ENCODE data around the gene FCN2.

The FCN2 gene

DNA sequence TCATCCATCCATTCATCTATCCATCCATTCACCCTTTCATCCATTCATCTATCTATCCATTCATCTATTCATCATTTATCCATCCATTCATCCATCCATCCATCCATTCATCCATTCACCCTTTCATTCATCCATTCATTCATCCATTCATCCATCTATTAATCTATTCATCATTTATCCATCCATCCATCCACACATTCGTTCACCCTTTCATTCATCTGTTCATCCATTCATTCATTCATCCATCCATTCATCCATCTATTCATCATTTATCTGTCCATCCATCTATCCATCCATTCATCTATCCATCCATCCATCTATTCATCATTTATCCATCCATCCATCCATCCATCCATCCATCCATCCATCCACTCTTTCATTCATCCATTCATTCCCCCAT is 33.9 kb upstream of the FCN2 start:
- no peak overlapping the region for H3K4me3 ChIP-seq (replicated peaks; ENCODE audit: low read depth, low read length)
- TF ChIP-seq, protein P1, sequence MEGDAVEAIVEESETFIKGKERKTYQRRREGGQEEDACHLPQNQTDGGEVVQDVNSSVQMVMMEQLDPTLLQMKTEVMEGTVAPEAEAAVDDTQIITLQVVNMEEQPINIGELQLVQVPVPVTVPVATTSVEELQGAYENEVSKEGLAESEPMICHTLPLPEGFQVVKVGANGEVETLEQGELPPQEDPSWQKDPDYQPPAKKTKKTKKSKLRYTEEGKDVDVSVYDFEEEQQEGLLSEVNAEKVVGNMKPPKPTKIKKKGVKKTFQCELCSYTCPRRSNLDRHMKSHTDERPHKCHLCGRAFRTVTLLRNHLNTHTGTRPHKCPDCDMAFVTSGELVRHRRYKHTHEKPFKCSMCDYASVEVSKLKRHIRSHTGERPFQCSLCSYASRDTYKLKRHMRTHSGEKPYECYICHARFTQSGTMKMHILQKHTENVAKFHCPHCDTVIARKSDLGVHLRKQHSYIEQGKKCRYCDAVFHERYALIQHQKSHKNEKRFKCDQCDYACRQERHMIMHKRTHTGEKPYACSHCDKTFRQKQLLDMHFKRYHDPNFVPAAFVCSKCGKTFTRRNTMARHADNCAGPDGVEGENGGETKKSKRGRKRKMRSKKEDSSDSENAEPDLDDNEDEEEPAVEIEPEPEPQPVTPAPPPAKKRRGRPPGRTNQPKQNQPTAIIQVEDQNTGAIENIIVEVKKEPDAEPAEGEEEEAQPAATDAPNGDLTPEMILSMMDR (IDR thresholded peaks at IDR 0.05; ENCODE audit: low read depth, low read length, missing control alignments) = no peak
- no peak for DNase-seq (ENCODE audit: extremely low read depth, low read depth)

- H3K4me3 ChIP-seq (replicated peaks; ENCODE audit: low read depth, low read length) = no peak overlapping the region
- TF ChIP-seq, protein P1 (IDR thresholded peaks at IDR 0.05; ENCODE audit: low read depth, low read length, missing control alignments) = no peak
- no peak for DNase-seq (ENCODE audit: extremely low read depth, low read depth)
Measured at GRCh38 chr9:134847138-134847537, 33.5 kb upstream of the FCN2 start.

GRCh38 chr9:134847752-134848432 is 32.7 kb upstream of the FCN2 start:
- TF ChIP-seq, protein P1 (IDR thresholded peaks at IDR 0.05; ENCODE audit: low read depth, low read length, missing control alignments) = no peak
- no peak for DNase-seq (ENCODE audit: extremely low read depth, low read depth)
- H3K4me3 ChIP-seq (replicated peaks; ENCODE audit: low read depth, low read length) = no peak overlapping the region

DNA sequence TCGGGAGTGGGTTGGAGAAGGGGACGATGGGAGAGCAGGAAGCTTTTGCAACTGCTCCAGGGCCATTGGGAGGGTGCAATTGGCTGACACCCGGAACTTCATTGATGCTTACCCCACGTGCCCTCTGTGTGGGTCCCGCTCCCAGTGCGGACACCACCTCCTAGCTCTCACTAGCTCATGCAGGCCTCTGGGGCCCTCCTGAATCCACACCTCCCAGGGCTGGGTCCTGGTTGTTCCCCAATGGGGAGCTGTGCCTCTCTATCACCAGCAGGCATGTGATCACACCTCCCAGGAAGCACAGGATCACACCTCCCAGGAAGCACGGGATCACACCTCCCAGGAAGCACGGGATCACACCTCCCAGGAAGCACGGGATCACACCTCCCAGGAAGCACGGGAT is 32.1 kb upstream of the FCN2 start:
- H3K4me3 ChIP-seq (replicated peaks; ENCODE audit: low read depth, low read length) = no peak overlapping the region
- no peak for DNase-seq (ENCODE audit: extremely low read depth, low read depth)
- TF ChIP-seq, protein P1 (IDR thresholded peaks at IDR 0.05; ENCODE audit: low read depth, low read length, missing control alignments) = no peak

GRCh38 chr9:134850611-134851010 is 30.0 kb upstream of the FCN2 start:
- no peak overlapping the region for H3K4me3 ChIP-seq (replicated peaks; ENCODE audit: low read depth, low read length)
- DNase-seq (ENCODE audit: extremely low read depth, low read depth) = no peak
- TF ChIP-seq, protein P1 (IDR thresholded peaks at IDR 0.05; ENCODE audit: low read depth, low read length, missing control alignments) = no peak

GRCh38 chr9:134851020-134851419 is 29.6 kb upstream of the FCN2 start:
- TF ChIP-seq, protein P1 (IDR thresholded peaks at IDR 0.05; ENCODE audit: low read depth, low read length, missing control alignments) = no peak
- no peak overlapping the region for H3K4me3 ChIP-seq (replicated peaks; ENCODE audit: low read depth, low read length)
- DNase-seq (ENCODE audit: extremely low read depth, low read depth) = no peak
